Subcutaneous adipose tissue (tissue), 4 donors: ENCODE data around the gene SAMM50. TPM values are rescaled to one million over a fixed set of nuclear protein-coding genes. Genes with fewer than 3 reads are reported as not detected.

ENCODE experiments used
- total RNA-seq, 4 donors: library from RNA; depleted of rRNA; stranded (reverse); fragments of >200 nt; gene quantifications; one replicate each; pipeline ENCODE4 v1.1.0, GENCODE V29; 2016
- TF ChIP-seq, protein P1 (sequence below): fragments of 450-650 bp; IDR thresholded peaks from one replicate; pipeline ENCODE4 v1.5.1; 2016; ENCODE audit warnings: low read depth, mild to moderate bottlenecking, control low read depth, antibody characterized with exemption, moderate library complexity

SAMM50 gene
- 10 to 100 TPM; 31.3 to 54.1 (median 42.2) TPM for total RNA-seq

DNA sequence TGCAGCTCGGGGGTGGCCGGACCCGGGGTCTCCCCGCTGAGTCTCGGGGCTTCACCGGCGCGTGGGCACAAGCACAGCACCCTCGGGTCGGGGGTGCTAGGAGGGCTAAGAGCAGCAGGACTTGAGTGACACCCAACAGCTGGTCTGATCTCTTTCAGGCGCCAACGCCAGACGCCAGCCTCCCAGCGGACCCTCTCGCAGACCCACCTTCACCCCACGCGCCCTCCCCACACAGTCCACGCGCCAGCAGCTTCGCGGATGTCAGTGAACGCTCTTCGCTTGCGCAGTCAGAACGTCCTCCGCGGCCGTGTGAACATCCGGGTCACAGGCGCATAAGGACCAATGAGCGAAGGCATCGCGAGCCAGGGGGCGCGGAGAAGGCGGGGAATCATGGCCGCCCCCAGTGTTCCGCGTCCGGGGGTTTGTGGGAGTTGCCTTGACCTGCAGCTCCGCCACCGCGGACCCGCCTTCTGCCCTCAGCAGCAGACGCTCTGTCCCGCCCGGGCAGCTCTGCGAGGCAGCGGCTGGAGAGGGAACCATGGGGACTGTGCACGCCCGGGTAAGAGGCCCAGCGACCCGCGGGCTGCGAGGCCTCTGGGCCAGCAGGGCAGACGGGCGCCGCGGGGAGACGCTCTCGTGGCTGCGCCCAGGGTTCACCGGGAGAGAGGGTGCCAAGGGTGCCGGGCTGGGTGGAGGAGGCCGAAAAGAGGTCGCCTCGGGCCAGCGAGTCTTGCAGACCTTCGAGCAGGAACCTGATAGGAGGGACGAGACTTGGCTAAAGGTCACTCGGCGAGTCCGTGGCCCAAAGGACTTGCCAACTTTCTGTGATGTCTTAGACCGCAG lies at the start of gene SAMM50:
SAMM50 (plus strand) TSS at position 403 of the 843 bp plus-strand sequence; CDS start at position 539, 136 bp downstream.
- TF ChIP-seq, protein P1, sequence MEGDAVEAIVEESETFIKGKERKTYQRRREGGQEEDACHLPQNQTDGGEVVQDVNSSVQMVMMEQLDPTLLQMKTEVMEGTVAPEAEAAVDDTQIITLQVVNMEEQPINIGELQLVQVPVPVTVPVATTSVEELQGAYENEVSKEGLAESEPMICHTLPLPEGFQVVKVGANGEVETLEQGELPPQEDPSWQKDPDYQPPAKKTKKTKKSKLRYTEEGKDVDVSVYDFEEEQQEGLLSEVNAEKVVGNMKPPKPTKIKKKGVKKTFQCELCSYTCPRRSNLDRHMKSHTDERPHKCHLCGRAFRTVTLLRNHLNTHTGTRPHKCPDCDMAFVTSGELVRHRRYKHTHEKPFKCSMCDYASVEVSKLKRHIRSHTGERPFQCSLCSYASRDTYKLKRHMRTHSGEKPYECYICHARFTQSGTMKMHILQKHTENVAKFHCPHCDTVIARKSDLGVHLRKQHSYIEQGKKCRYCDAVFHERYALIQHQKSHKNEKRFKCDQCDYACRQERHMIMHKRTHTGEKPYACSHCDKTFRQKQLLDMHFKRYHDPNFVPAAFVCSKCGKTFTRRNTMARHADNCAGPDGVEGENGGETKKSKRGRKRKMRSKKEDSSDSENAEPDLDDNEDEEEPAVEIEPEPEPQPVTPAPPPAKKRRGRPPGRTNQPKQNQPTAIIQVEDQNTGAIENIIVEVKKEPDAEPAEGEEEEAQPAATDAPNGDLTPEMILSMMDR, result no peak

DNA sequence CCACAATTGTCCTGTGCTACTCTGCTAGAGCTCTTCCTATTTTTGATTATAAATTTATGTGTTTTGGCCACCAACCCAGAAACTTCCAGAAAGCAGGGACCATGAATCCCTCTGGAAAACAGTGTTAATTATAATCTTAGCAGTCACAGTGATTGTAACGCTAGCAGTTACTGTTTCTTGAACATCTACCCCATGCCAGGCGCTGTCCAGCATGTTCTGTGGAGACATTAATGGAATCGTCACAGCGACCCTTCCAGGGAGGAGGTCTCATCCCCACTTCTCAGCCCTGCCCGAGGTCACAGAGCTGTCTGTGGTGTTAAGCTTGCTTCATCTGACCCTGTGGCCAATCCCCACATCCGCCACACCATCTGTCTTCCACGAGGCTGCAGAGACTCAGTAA lies 49.6 kb upstream of the SAMM50 start:
- TF ChIP-seq, protein P1, result no peak

DNA sequence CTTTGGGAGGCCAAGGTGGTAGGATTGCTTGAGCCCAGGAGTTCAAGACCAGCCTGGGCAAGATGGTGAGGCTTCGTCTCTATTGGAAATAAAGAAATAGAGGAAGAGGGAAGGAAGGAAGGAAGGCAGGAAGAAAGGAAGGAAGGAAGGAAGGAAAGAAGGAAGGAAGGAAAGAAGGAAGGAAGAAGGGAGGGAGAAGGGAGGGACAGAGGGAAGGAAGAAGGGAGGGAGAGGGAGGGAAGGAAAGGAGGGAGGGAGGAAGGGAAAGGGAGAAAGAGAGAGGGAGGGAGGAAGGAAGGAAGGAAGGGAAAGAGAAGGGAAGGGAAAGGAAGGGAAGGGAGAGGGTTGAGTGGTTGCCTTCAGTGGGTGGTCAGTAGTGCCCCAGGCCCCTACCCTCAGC lies 45.5 kb upstream of the SAMM50 start:
- TF ChIP-seq, protein P1, result no peak

DNA sequence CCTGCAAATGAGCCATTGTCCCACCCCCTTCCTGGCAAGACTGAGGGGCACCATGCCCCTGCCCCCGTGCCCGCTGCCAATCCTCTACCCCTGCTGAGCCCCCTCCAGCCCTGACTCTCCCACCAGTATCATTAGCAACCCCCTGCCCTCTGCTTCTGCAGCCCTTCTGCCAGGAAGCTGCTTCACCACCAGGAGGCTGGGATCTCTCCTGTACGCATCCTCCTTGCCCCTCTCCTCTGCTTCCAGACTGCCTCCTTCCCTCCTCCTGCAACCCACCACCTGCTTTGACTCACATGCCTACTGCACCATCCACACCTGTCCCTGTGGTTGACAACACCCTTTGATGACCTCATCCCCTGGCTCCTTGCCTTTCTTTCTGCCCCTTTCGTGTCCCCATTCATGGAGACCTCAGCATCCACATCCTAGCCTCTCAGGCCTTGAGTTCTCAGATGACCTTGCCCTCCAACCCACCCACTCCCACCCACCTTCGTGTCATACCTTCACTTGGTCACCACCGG lies 45.0 kb upstream of the SAMM50 start:
- TF ChIP-seq, protein P1, result no peak

DNA sequence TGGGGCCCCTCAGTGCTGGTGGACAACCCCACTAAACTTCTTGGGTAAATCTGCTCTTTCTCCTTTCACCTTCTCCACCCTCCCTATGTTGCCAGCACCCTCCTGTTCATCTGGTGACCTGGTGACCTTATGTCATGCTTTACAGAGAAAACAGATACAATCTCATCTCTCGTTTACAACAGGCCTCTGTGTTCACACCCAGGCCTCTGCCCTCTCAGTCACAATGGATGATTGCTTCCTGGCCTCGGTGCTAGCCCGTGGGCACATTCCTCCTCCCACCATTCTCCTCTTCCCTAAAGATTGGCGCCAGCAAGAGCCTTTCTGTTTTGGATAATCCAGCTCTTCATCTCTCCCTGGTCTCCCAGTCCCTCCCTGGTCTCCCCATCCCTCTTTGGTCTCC lies 43.9 kb upstream of the SAMM50 start:
- TF ChIP-seq, protein P1, result no peak

DNA sequence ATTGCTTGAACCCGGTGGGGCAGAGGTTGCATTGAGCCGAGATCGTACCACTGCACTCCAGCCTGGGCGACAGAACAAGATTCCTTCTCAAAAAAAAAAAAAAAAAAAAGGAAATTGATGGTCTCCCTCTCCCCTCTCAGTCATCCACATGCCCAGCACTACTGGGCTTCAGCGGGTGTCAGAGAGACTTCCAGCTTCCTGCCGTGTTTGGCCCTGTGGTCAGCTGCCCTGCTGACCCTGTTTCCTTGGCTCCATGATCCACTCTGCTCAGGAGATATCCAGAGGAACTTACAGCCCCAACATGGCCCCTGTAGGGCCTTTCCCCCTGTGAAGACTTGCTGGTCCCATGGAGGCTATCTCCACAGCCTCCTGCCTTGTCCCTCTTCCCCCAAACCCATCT lies 37.7 kb upstream of the SAMM50 start:
- TF ChIP-seq, protein P1, result no peak

DNA sequence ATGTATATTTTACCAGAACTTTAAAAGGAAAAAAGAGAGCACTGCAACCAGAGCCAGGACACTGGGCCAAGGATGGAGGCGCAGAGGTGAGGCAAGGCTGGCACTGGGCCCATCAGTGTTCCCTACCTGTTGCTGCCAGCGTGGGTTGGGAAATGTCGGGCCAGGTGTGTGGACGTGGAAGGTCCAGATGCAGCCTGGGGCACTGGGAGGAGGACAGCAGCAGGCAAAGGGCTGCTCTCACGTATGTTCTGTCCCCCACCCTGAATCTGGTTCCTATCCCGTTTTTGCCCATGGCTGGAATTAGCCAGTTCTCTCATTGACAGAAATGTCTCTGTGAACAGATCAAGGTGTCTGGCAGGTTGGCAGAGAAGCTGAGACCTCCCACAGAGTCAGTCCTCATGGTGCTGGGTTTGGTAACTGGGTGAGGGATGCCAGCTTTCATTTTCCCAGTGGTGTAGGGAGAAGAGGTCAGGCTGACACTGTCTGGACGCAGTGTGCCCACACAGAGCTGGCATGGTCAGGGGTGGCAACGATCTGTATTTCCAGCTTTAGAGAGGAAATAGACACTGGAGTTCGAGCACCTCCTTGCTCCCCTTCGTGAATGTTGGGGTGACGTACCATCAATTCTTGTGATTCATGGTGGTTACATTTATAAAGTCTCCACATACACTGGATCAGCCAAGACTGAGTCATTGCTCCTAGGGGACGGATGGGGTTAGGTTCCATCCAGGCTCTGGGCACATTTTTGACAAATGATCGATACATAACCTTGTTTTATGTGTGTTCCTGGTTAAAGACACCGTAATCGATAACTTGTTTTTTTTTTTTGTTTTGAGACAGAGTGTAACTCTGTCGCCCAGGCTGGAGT lies 35.9 kb upstream of the SAMM50 start:
- TF ChIP-seq, protein P1, result no peak
